AG20443 (cell line): ENCODE results near the gene TSPO.
"Not testable (repeated sequence)": the region's sequence is repeated elsewhere in the genome, so short reads cannot be mapped to it uniquely, and the experiment has no call there.

Experiments
- DNase-seq: peaks from one replicate; pipeline ENCODE4 v3.0.0; 2012; ENCODE audit warnings: low spot score, mixed read lengths

The TSPO gene

DNA sequence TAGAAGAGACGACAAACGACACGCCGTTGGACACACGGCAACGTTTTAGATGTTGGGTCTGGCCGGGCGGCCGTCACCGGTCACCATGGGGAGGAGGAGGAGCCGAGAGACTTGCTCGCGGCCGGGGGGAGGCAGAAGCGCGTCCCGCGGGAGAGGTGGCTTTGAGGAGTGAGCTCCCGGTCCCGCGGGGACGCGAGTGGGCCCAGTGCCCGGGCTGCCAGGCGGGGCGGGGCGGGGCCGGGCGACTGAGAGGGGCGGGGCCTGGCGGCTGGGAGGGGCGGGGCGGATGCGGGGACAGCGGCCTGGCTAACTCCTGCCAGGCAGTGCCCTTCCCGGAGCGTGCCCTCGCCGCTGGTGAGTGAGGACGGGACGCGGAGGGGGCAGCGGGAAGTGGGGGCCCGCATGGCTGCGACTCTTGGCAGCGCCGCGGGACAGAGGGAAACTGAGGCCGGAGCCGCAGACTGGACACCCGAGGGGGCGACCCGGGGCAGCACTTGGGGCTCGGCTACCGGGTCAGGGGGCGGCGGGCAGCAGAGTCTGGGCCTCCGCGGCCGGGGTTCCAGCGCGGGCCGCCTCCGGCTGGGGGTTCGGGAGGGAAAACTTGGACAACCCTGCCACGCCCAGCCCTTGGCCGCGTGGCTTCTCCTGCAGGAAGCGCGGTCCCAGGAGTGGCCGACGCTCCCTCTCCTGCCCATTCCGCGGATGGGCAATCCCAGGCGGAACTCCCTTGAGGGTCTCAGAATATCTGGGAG lies at the start of gene TSPO:
Gene TSPO, plus strand, starts transcription at position 309 of the 752 bp plus-strand sequence. CDS start 7,680 bp downstream, outside the sequence.
- peak; percentile 96 for DNase-seq

DNA sequence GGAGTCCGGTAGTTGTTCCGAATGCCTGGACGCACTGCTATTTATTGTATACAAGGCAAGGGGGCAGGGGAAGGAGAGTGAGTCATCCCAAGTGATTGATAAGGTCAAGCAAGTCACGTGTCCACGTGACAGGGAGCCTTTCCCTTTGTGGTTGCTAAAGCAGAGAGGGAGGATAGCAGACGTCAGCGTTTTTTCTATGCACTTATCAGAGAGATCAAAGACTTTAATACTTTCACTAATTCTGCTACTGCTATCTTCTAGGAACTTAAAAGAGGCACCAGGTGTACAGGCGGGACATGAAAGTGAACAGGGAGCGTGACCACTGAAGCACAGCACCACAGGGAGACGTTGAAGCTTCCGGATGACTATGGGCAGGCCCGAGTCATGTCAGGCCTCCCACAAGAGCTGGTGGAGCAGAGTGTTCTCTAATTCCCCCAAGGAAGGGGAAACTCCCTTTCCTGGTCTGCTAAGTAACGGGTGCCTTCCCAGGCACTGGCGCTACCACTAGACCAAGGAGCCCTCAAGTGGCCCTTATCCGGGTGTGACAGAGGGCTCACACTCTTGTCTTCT lies 47.2 kb upstream of the TSPO start:
- DNase-seq, result not testable (repeated sequence)

DNA sequence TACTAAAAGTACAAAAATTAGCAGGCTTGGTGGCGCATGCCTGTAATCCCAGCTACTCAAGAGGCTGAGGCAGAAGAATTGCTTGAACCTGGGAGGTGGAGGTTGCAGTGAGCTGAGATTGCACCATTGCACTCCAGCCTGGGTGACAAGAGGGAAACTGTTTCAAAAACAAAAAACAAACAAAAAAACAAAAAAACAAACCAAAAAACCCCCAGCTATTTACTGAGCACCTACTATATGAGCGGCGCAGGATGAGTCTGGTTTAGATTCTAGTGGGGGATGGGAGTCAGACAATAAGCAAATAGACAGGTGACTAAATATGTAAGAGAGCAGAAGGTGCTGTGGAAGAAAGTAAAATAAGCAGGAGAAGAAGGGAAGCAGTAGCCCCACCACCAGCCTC lies 46.4 kb upstream of the TSPO start:
- not testable (repeated sequence) for DNase-seq

DNA sequence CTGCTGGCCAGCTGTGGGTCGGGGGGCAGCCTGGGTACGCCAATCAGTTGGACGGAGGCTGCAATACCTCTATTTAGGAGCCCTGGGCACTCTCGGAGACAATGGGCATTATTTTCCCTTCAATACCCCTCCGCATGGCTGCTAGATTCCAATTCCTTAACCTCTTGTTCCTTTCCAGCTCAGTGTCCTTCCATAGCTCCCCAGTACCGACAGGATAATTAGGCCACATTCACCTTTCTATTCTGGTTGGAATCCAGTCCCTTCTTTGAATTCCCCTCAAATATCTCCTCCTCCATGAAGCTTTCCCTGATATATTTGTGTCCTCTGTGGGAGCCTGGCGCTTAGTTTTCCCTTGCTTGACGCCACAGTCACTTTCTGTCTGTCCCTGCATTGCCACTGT lies 45.1 kb upstream of the TSPO start:
- no peak for DNase-seq

DNA sequence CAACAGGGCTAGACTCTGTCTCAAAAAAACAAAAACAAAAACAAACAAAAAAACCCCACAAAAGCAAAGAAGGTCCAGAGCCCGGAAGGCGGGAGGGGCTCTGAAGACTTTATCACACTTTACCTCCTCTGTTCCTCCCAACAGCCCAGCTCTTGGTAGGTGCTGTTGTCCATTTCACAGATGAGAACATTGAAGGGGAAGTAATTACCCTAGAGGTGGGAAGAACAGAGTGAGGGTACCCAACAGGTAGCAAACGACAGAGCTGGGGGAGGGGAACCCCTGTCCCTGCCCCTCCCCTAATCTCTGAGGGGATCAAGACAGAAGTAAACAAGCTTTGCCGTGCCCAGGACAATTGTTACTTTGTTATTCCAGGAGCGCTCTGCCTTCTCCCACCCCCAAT lies 41.8 kb upstream of the TSPO start:
- DNase-seq, result no peak

DNA sequence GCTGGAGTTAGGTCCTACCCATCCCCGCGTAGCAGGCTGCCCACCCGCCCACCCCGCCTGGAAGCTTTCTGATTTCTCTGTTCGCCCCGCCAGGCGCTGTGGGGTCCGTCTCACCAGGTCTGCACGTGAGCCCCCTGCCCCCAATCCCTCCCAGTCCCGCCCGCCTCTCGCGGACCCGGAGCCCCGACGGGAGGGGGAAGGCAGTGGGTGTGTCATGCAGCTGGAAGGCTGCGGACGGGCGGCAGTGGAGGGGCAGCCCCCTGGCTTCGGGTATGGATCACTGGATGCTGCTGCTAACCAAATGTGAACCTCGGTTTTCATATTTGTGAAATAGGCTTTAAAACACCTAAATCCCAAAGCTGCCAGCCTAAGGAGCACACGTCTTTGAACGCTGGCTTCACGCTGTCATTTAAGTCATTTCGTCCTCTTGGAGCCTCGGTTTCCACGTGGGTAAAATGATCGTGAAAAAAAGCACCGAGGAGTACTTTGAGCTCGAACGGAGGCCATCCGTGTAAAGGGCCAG lies 41.4 kb upstream of the TSPO start:
- no peak for DNase-seq

DNA sequence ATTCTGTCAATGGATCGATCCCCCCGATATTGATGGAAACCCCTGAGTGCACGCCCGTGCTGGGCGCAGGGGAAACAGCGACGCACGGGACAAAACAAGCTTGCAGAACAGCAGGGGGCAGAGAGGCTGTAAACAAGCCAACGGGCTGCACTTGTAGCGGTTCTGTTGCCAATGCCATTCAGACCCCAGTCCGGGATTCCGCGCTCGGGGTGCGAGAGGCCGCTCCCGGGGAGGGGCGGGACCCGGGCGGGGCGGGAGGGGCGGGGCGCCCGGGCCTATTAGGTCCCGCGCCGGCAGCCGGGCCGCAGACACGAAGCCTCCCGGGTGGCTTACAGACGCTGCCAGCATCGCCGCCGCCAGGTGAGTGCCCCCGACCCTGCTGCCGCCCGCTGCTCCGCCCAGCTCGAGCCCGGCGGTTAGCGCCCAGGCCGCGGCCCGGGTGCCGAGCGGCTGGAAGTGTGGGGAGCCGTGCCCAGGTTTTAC lies 40.9 kb upstream of the TSPO start, which contains the start of gene BIK:
Gene BIK, plus strand, starts transcription at position 307 of the 483 bp plus-strand sequence. CDS start 13,273 bp downstream, outside the sequence.
- peak; percentile 61 for DNase-seq

DNA sequence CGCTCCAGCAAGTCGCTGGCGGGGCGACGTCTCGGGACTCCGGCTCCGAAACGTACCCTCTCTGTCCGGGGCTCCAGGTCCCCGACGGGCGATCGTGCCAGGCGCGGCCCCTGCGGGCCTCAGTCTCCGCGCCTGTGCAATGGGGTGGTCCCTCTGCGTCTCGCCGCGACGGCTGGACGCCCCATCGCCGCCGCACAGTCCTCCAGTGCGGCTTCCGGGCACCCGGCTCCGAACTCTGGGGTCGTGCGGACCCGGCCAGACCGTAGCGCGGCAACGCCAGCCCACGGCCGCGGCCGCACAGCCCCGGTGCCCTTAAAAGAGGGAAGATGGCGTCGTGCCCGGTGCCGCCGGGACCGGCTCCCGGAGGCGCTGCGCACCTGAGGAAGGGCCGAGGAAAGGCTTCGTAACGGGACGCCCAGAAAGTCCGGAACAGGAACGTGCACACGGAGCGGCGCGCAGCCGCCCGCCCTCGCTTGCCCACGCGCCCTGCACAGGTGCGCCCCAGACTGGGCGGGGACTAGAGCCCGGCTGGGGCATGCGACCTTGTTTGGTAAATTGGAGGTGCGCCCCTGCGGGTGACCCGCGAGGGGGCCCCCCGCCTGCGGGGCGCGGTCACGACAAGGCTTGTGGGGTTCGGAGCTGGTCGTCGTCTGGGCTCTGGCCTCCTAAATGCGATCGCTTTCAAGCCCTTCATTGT lies 40.3 kb upstream of the TSPO start:
- DNase-seq, result no peak

DNA sequence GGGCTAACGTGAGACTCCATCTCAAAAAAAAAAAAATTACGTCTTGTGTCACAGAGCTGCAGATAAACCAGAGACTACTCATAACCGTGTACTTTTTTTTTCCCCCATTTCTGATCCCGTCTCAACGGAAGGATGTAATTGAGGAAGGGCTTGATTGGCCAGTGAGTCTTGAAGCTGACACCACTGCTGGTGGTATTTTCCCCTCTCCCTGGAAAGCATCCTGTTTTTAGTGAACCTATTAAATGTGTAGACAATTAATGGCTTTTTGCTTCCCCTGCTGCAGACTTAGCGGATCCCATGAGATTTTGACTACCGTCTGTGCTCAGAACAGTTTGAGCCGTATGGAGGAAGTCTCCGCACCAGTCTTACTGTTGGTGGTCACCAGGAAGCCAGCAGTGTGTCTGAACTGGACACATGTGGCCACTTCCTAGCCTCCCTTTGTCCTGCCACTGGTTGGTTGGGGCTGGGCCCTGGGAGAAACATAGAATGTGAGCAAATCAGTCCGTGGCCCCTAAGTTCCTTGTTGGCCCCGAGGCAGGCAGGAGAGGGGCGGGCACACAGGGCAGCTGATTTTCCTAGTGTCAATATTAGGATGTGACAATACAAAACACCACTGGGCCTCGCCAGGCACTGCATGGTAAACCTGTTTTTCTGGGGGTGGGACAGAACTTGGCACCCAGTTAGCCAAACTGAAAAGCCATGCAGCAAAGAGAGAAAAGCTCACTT lies 37.7 kb upstream of the TSPO start:
- no peak for DNase-seq

DNA sequence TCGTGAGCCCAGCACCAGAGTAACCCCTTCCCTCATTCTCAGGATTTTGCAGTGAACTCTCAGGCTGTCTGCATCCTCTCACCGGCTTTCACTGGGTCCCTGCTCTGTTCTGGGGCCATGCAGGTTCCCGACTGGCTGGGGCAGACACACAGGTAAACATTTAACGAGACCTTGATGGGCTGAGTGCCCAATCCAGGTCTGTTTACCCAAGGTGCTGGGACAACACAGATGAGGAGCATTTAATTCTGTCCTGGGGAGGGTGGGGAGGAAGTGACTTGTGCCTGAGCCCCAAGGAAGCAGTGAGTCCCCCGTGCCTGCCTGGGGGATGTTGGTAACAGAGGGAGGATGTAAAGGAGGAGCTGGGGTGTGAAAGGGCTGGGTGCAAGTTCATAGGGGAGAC lies 36.4 kb upstream of the TSPO start:
- DNase-seq, result no peak

DNA sequence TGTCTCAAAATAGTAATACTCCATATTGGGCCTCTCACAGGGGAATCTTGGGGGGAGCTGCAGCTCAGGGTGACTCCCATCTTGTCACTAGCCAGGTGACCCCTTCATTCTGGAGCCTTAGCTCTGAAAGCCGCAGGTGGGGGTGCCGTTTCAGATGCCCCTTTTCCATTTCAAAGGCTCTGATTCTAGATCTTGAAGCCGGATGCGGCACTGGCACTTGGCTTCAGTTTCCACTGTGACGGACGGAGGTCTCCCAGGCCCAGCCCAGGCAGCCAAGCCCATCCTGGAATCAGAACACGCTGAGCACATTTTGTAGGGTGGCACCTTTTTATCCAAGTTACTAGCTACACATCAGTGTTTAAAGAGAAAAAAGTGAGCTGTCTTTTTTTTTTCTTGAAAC lies 34.4 kb upstream of the TSPO start:
- DNase-seq, result no peak

DNA sequence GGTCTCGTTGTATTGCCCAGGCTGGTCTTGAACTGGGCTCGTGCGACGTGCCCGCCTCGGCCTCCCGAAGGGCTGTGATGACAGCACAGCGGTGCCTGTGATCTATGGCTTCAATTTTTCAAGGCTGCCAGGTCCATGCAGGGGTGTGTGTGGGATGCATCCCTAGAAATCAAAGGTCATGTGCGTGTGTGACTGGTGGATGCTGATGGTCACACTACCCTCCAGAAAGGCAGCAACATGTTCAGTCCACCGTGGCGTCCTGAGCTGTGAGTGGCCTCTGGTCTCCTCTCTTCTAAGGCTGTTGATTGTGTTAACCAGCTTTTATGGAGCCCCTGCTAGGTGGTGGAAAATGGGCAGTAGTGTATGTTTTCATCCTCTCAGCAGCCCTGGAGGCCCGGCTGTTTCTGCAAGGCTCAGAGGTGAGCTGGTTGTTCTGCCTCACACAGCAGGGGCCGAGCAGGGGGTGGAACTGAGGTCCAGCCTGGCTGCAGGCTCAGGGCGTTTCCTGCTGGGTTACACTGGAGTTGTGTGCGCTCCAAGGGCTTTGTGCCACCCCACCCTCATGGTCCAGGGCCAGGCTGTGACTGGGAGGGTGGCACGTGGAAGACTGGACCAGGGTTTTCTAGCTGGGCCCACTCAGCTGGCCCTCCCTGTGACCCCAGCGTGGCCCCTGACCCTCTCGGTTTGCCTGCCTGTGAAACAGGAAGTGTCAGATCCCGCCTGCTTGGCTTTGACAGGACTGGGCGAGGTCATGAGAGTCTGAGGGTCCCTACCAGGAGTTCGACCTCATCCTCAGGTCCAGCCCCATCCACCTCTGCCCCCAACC lies 33.1 kb upstream of the TSPO start:
- DNase-seq, result peak; percentile 55

DNA sequence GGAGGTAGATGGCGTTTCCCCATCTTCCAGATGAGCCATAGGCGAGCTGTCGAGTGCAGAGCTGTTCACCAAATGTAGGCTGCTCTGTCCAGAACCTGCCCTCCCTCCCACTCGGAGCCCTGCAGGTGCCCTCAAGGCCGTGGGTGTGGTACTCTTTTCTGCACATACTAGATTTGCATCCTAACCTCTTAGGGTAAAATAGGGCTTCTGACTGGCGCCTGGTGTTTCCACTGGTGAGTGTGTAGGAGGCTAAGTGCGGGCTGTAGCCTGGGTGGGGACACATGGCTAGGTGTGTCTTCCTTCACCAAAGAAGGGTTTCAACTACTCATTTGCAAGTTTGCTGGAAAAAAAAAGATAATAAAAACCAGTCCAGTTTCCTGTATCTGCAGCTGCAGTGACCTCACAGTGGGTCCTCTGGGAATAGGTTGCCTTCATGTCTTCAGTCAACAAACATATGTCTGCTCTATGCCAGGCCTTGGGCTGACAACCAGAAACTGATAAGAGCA lies 32.4 kb upstream of the TSPO start:
- DNase-seq, result no peak

DNA sequence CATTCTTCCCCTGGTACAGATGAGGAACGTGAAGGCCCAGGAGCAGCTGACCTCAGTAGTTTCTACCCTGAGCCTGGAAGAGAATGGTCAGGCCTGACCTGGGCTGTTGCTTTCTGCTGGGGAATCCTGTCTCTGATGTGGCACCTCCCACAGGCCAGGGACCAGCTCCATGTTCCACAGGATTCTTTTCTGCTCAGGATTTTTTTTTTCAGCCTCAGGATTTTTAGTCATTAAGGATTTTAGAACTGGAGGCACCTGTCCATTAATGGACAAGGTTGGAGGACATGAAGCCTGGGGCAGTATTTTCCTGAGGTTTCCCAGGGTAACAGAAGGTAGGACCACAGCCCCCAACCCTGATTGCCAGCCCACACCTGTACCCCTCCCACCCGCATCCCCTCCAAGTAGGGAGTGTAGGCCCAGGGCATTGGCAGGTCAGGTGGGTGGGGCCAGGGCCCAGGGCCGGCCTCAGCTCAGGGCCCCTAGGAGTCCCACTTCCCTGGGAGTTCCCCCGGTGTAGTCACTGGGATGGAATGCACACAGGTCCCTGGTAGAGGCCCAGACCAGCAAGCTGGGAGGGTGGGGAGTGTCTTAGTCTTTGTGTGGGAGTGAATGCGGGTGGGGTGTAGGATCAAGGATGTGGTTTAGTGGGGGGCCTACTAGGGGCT lies 24.7 kb upstream of the TSPO start:
- DNase-seq, result peak; percentile 91

DNA sequence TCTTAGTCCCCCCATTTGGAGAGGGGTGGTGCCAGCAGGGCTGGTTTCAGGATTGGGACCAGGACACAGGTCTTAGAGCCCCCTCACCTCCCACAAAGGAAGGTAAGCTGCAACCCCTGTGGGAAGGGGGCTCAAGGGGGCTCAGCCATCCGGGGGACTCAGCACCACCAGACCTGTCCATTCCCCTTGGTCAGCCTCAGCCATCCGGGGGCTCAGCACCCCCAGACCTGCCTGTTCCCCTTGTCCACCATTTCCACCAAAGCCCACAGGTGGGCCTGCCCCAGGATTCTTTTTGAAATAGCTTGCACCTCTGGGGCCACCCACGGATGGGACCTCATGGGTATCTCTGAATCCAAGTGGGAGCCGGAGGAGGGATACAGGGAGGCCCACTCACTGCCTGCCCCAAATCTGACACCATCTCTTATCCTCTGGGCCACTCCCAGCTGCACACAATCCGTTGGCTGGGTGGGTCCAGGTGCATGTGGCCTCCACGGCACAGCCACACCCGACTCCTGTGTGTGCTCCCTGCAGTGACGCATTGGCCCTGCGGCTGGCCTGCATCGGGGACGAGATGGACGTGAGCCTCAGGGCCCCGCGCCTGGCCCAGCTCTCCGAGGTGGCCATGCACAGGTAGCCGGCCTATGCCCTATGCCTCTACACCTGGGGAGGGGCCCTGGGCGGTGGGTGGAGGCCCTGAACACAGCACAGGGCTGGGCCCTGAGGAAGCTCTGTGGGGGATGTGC lies 24.0 kb upstream of the TSPO start:
- DNase-seq, result no peak

DNA sequence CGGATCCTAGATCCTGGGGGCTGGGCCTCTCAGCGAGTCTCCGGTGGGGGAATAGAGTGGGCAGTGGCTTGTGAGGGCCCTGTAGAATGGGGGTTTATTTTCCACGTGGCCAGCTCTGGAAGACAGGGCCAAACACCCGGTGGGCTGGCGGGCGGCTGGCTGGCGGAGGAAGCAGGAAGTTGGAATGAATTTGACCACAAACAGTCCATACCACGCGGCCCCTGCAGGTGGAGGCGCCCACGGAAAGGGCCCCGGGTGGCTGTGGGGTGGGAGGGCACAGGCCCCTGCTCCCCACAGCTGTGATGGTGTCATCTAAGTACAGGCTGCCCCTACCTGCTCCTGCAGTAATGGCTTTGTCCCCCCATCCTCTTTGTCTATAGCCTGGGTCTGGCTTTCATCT lies 23.2 kb upstream of the TSPO start:
- no peak for DNase-seq

DNA sequence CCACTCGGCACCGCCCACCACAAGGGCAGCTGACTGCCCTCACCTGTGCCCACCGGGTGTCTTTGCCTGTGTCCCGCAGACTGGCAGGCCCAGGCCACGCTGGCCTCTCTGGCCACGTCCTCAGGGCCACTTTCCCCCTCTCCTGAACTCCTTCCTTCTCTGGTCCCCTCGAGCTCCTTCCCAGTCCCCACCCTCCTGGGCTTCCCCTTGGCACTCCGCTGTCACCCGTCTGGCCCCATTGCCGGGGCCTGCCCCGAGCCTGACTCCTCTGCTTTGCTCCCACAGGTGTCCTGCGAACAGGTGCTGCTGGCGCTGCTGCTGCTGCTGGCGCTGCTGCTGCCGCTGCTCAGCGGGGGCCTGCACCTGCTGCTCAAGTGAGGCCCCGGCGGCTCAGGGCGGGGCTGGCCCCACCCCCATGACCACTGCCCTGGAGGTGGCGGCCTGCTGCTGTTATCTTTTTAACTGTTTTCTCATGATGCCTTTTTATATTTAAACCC lies 22.4 kb upstream of the TSPO start:
- no peak for DNase-seq

DNA sequence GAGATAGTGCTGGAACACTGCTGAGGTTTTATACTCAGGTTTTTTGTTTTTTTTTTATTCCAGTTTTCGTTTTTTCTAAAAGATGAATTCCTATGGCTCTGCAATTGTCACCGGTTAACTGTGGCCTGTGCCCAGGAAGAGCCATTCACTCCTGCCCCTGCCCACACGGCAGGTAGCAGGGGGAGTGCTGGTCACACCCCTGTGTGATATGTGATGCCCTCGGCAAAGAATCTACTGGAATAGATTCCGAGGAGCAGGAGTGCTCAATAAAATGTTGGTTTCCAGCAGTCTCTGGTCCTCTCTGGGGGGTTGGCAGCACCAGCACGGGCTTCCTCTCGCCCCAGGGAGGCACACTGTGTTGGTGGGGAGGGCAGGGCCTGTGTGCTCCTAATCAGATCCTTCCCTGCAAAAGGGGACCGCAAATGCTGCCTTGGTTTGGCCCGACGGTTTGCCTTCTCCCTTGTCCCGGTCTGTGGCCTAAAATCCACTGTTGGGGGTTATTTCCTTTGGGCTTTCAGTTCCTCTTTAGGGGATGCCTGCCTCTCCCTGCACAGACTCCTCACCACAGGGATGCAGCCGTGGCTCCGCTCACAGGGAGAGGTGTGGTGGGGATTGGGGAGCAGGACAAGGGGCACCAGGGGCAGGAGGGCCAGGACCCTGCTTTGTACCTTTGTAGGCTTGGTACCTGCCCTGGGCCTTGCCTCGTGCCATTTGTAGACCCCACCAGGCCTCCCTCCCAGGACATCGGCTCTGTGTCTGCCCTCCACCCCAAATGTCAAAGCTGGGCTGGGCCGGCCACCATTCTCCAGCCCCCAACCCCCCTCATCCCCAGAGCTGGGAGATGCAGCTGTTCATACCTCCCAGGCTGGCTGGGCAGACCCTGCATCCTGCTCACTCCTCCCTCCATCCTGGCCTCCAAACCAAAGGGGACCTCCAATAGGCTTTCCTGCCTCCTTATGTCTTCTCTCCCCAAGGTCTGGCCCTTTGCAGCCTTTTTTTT lies 21.6 kb upstream of the TSPO start:
- no peak for DNase-seq
